H9 (cell line): ENCODE data around the gene MTIF2. TPM values are rescaled to one million over a fixed set of nuclear protein-coding genes. Genes with fewer than 3 reads are reported as not detected.

ENCODE experiments used
- DNase-seq: peaks from one replicate; pipeline ENCODE4 v3.0.0-alpha.2; 2017
- H2AFZ ChIP-seq: one replicate; pipeline ENCODE4 v1.6.1; 2013; ENCODE audit warnings: mild to moderate bottlenecking, low read length, control low read depth, moderate library complexity
- H2AK5ac ChIP-seq: 2 replicates; pipeline ENCODE4 v1.6.1; 2013; ENCODE audit warnings: low read length, control low read depth, mixed read lengths; ENCODE audit not compliant: insufficient read length
- H2BK120ac ChIP-seq: one replicate; pipeline ENCODE4 v1.6.1; 2013; ENCODE audit warnings: low read depth, mild to moderate bottlenecking, low read length, control low read depth, inconsistent platforms; ENCODE audit not compliant: poor library complexity, severe bottlenecking
- H2BK12ac ChIP-seq: 2 replicates; pipeline ENCODE4 v1.6.1; 2013; ENCODE audit warnings: low read length, control low read depth, mixed read lengths, low read depth; ENCODE audit not compliant: insufficient read length
- H2BK15ac ChIP-seq: 2 replicates; pipeline ENCODE4 v1.6.1; 2013; ENCODE audit warnings: low read depth, low read length, control low read depth
- H2BK20ac ChIP-seq: one replicate; pipeline ENCODE4 v1.6.1; 2013; ENCODE audit warnings: low read depth, mild to moderate bottlenecking, low read length, control low read depth, inconsistent platforms; ENCODE audit not compliant: poor library complexity, severe bottlenecking
- H2BK5ac ChIP-seq: 2 replicates; pipeline ENCODE4 v1.6.1; 2013; ENCODE audit warnings: low read length, control low read depth, mixed read lengths; ENCODE audit not compliant: insufficient read length
- H3K14ac ChIP-seq: 2 replicates; pipeline ENCODE4 v1.6.1; 2013; ENCODE audit warnings: low read length, control low read depth; ENCODE audit not compliant: insufficient read depth
- H3K18ac ChIP-seq: 2 replicates; pipeline ENCODE4 v1.6.1; 2013; ENCODE audit warnings: low read depth, mild to moderate bottlenecking, mixed read lengths, low read length, control low read depth; ENCODE audit not compliant: insufficient read length
- H3K23ac ChIP-seq: 2 replicates; pipeline ENCODE4 v1.6.1; 2013; ENCODE audit warnings: low read length, control low read depth, mixed read lengths, low read depth; ENCODE audit not compliant: insufficient read length
- H3K23me2 ChIP-seq: 2 replicates; pipeline ENCODE4 v1.6.1; 2013; ENCODE audit warnings: low read depth, mild to moderate bottlenecking, mixed read lengths, low read length, control low read depth; ENCODE audit not compliant: insufficient read length, poor library complexity, severe bottlenecking
- H3K27ac ChIP-seq: 2 replicates; pipeline ENCODE4 v1.5.1; 2013; ENCODE audit warnings: low read length, control low read depth, mixed read lengths, low read depth; ENCODE audit not compliant: insufficient read length
- H3K27me3 ChIP-seq: 2 replicates; pipeline ENCODE4 v1.6.1; 2013; ENCODE audit warnings: low read length, control low read depth, inconsistent platforms; ENCODE audit not compliant: insufficient read depth
- H3K4ac ChIP-seq: 2 replicates; pipeline ENCODE4 v1.6.1; 2013; ENCODE audit warnings: low read depth, mild to moderate bottlenecking, control low read depth, inconsistent platforms, low read length, moderate library complexity
- H3K4me1 ChIP-seq: 2 replicates; pipeline ENCODE4 v1.6.1; 2013; ENCODE audit warnings: low read length, control low read depth, inconsistent platforms; ENCODE audit not compliant: insufficient read depth
- H3K4me2 ChIP-seq: 2 replicates; pipeline ENCODE4 v1.6.1; 2013; ENCODE audit warnings: low read length, control low read depth, mixed read lengths; ENCODE audit not compliant: insufficient read length, insufficient read depth
- H3K56ac ChIP-seq: 2 replicates; pipeline ENCODE4 v1.6.1; 2013; ENCODE audit warnings: low read depth, mild to moderate bottlenecking, mixed read lengths, low read length, control low read depth; ENCODE audit not compliant: insufficient read length
- H3K79me1 ChIP-seq: 2 replicates; pipeline ENCODE4 v1.6.1; 2013; ENCODE audit warnings: low read depth, mild to moderate bottlenecking, moderate library complexity, low read length, control low read depth, inconsistent platforms; ENCODE audit not compliant: insufficient read depth, poor library complexity, severe bottlenecking
- H3K79me2 ChIP-seq: 2 replicates; pipeline ENCODE4 v1.6.1; 2013; ENCODE audit warnings: low read length, control low read depth, inconsistent platforms; ENCODE audit not compliant: insufficient read depth
- H3K9ac ChIP-seq: 2 replicates; pipeline ENCODE4 v1.6.1; 2013; ENCODE audit warnings: low read length, control low read depth, mixed read lengths; ENCODE audit not compliant: insufficient read length; ENCODE audit errors: extremely low read depth
- H3K9me3 ChIP-seq: one replicate; pipeline ENCODE4 v1.6.1; 2013; ENCODE audit warnings: low read depth, low read length, inconsistent platforms; ENCODE audit not compliant: control insufficient read depth
- H3T11ph ChIP-seq: one replicate; pipeline ENCODE4 v1.6.1; 2013; ENCODE audit warnings: mild to moderate bottlenecking, low read length, control low read depth, inconsistent platforms
- H4K20me1 ChIP-seq: one replicate; pipeline ENCODE4 v1.6.1; 2013; ENCODE audit not compliant: control insufficient read depth, insufficient read length, insufficient read depth
- H4K5ac ChIP-seq: 2 replicates; pipeline ENCODE4 v1.6.1; 2013; ENCODE audit warnings: low read depth, mild to moderate bottlenecking, mixed read lengths, low read length, control low read depth; ENCODE audit not compliant: insufficient read length
- H4K8ac ChIP-seq: replicated peaks from 2 replicates; pipeline ENCODE4 v1.6.1; 2013; ENCODE audit warnings: low read length, control low read depth, mixed read lengths, low read depth; ENCODE audit not compliant: insufficient read length
- H4K91ac ChIP-seq: 2 replicates; pipeline ENCODE4 v1.6.1; 2013; ENCODE audit warnings: low read depth, mild to moderate bottlenecking, moderate library complexity, mixed read lengths, low read length, control low read depth; ENCODE audit not compliant: insufficient read length
- H3K27ac Mint-ChIP-seq, 3 experiments: 2 replicates in 2 of 3; 3 replicates in 1 of 3; pipeline ENCODE4 v1.8.0; 2020 to 2021; ENCODE audit warnings: mixed read lengths in 3 of 3, mild to moderate bottlenecking in 1 of 3, moderate library complexity in 1 of 3
- H3K27me3 Mint-ChIP-seq: 2 replicates; pipeline ENCODE4 v1.8.0; 2021; ENCODE audit warnings: low read depth, mild to moderate bottlenecking, moderate library complexity, mixed read lengths
- H3K36me3 Mint-ChIP-seq, 3 experiments: 2 replicates in 2 of 3; 3 replicates in 1 of 3; pipeline ENCODE4 v1.8.0; 2020 to 2021; ENCODE audit warnings: low read depth in 3 of 3, mixed read lengths in 3 of 3; ENCODE audit not compliant: insufficient read depth in 1 of 3
- H3K4me1 Mint-ChIP-seq, 2 experiments: 2 replicates each; pipeline ENCODE4 v1.8.0; 2020; ENCODE audit warnings: mixed read lengths in 2 of 2
- H3K4me3 Mint-ChIP-seq, 2 experiments: 2 replicates in 1 of 2; 3 replicates in 1 of 2; pipeline ENCODE4 v1.8.0; 2020 to 2021; ENCODE audit warnings: mild to moderate bottlenecking in 2 of 2, mixed read lengths in 2 of 2, moderate library complexity in 1 of 2
- H3K9me3 Mint-ChIP-seq, 2 experiments: 2 replicates in 1 of 2; 3 replicates in 1 of 2; pipeline ENCODE4 v1.8.0; 2020; ENCODE audit warnings: mild to moderate bottlenecking in 2 of 2, mixed read lengths in 2 of 2, moderate library complexity in 1 of 2
- CTCF ChIP-seq: fragments of 200-600 bp; sonication (generic); conservative IDR thresholded peaks from 3 replicates; pipeline ENCODE4 v1.8.0; 2021; ENCODE audit warnings: antibody characterized with exemption, mild to moderate bottlenecking
- WGBS: extraction: QIAGEN DNeasy Blood & Tissue Kit; methylation state at CpG from one replicate; pipeline ENCODE4 v1.1.7; 2013; ENCODE audit warnings: missing lambda C conversion rate, low lambda C conversion rate, mixed read lengths; ENCODE audit not compliant: insufficient read length; ENCODE audit errors: extremely low coverage; 5-methylcytosine and 5-hydroxymethylcytosine counted together
- total RNA-seq: library from RNA; stranded (reverse); gene quantifications from 2 replicates; pipeline ENCODE4 v1.2.1, GENCODE V29; 2021

Gene MTIF2
- total RNA-seq, 1 experiment from 2014 or later, result 35.6 TPM

GRCh38 chr2:55269645-55269990, 587 bp upstream of the MTIF2 start:
- H3K56ac ChIP-seq, result no peak overlapping the region
- no peak overlapping the region for H3T11ph ChIP-seq
- H4K8ac ChIP-seq, result no peak overlapping the region
- no peak overlapping the region for H2BK15ac ChIP-seq
- no peaks in the 10 kb centered on the region for H3K9me3 ChIP-seq
- no peak overlapping the region for H3K14ac ChIP-seq
- TF ChIP-seq CTCF, result no peak
- Mint-ChIP-seq H3K4me1 (peaks cover 10 to 13% of the 10 kb centered on the region in 2 experiments), H3K27ac (peak overlapping the region; percentile 7 to 98 (median 96); a peak in 6 of 7 replicates), H3K4me3 (peak overlapping the region; percentile 82 to 94), H3K9me3 (no peaks in the 10 kb centered on the region; a peak in 1 of 5 replicates), H3K36me3 (peaks cover 0 to 8% (median 7%) of the 10 kb centered on the region in 3 experiments; a peak in 4 of 7 replicates), H3K27me3 (no peaks in the 10 kb centered on the region)
- no peaks in the 10 kb centered on the region for H4K20me1 ChIP-seq
- DNase-seq, result no peak
- H2BK12ac ChIP-seq, result no peak overlapping the region
- no peak overlapping the region for H3K4ac ChIP-seq
- no peak overlapping the region for H2BK5ac ChIP-seq
- H3K79me1 ChIP-seq, result no peaks in the 10 kb centered on the region
- H2AFZ ChIP-seq, result no peak overlapping the region
- peak overlapping the region; percentile 9 for H3K9ac ChIP-seq
- no peak overlapping the region for H2BK20ac ChIP-seq
- H3K23ac ChIP-seq, result no peak overlapping the region
- H2BK120ac ChIP-seq, result no peak overlapping the region
- H3K23me2 ChIP-seq, result peaks cover 8% of the 10 kb centered on the region
- H3K4me2 ChIP-seq, result peak overlapping the region; percentile 97
- no peaks in the 10 kb centered on the region for H3K27me3 ChIP-seq
- no peak overlapping the region for H2AK5ac ChIP-seq
- no peak overlapping the region for H3K18ac ChIP-seq
- H4K91ac ChIP-seq, result no peak overlapping the region
- H3K79me2 ChIP-seq, result no peaks in the 10 kb centered on the region
- H3K27ac ChIP-seq, result no peak overlapping the region
- no CpG with 5 or more reads among the region's 7 CpGs for WGBS
- H4K5ac ChIP-seq, result no peak overlapping the region
- H3K4me1 ChIP-seq, result no peaks in the 10 kb centered on the region; the same call in 1 of the 2 replicates
